GM23338 (cell line): ENCODE data around the gene PLEKHA8. TPM values are rescaled to one million over a fixed set of nuclear protein-coding genes. Genes with fewer than 3 reads are reported as not detected.

ENCODE experiments used
- ATAC-seq: fragments of 200-7000 bp; cut with Tn5 transposase; 3 replicates; pipeline ENCODE4 v1.9.1; 2020
- DNase-seq: peaks from one replicate; pipeline ENCODE4 v3.0.0-alpha.2; 2015; ENCODE audit warnings: low spot score
- H2AFZ ChIP-seq: fragments of 200-600 bp; sonication (generic); 2 replicates; pipeline ENCODE4 v1.8.0; 2016; ENCODE audit warnings: antibody characterized with exemption, mild to moderate bottlenecking, moderate library complexity
- H3F3A ChIP-seq: fragments of 200-600 bp; sonication (generic); replicated peaks from 2 replicates; pipeline ENCODE4 v1.8.0; 2017; ENCODE audit warnings: antibody characterized with exemption, mixed run types, low read depth
- H3K27ac ChIP-seq: fragments of 200-600 bp; sonication (generic); 2 replicates; pipeline ENCODE4 v1.6.1; 2016; ENCODE audit warnings: low read depth
- H3K27me3 ChIP-seq: fragments of 200-600 bp; sonication (generic); 2 replicates; pipeline ENCODE4 v1.8.0; 2016; ENCODE audit warnings: mild to moderate bottlenecking, mixed run types, moderate library complexity; ENCODE audit not compliant: insufficient read depth
- H3K36me3 ChIP-seq: fragments of 200-600 bp; sonication (generic); 2 replicates; pipeline ENCODE4 v1.8.0; 2016; ENCODE audit warnings: mild to moderate bottlenecking; ENCODE audit not compliant: insufficient read depth
- H3K4me1 ChIP-seq: fragments of 200-600 bp; sonication (generic); 2 replicates; pipeline ENCODE4 v1.8.0; 2016; ENCODE audit warnings: mild to moderate bottlenecking, moderate library complexity; ENCODE audit not compliant: insufficient read depth
- H3K4me2 ChIP-seq: fragments of 200-600 bp; sonication (generic); 2 replicates; pipeline ENCODE4 v1.7.1; 2017; ENCODE audit warnings: mixed run types
- H3K4me3 ChIP-seq: fragments of 200-600 bp; sonication (generic); 2 replicates; pipeline ENCODE4 v1.6.1; 2016; ENCODE audit warnings: mixed run types
- H3K79me2 ChIP-seq: fragments of 200-600 bp; sonication (generic); replicated peaks from 2 replicates; pipeline ENCODE4 v1.8.0; 2017; ENCODE audit warnings: mild to moderate bottlenecking; ENCODE audit not compliant: insufficient read depth
- H3K9me2 ChIP-seq: fragments of 200-600 bp; sonication (generic); 2 replicates; pipeline ENCODE4 v1.8.0; 2017; ENCODE audit not compliant: insufficient read depth
- H4K20me1 ChIP-seq: fragments of 200-600 bp; sonication (generic); replicated peaks from 2 replicates; pipeline ENCODE4 v1.8.0; 2017; ENCODE audit warnings: mild to moderate bottlenecking; ENCODE audit not compliant: insufficient read depth
- H3K27ac Mint-ChIP-seq: 2 replicates; pipeline ENCODE4 v1.8.0; 2020; ENCODE audit warnings: inconsistent platforms, mild to moderate bottlenecking, moderate library complexity, mixed read lengths
- H3K27me3 Mint-ChIP-seq: 3 replicates; pipeline ENCODE4 v1.8.0; 2022; ENCODE audit warnings: low read depth, mild to moderate bottlenecking, moderate library complexity, mixed read lengths, inconsistent platforms; ENCODE audit not compliant: insufficient read depth, poor library complexity
- H3K36me3 Mint-ChIP-seq: 3 replicates; pipeline ENCODE4 v1.8.0; 2021; ENCODE audit warnings: low read depth, mild to moderate bottlenecking, inconsistent platforms, moderate library complexity, mixed read lengths
- H3K4me1 Mint-ChIP-seq: 3 replicates; pipeline ENCODE4 v1.8.0; 2020; ENCODE audit warnings: mild to moderate bottlenecking, inconsistent platforms, mixed read lengths
- H3K4me3 Mint-ChIP-seq: 3 replicates; pipeline ENCODE4 v1.8.0; 2021; ENCODE audit warnings: moderate library complexity, mild to moderate bottlenecking, inconsistent platforms, mixed read lengths
- H3K9me3 Mint-ChIP-seq: 3 replicates; pipeline ENCODE4 v1.8.0; 2020; ENCODE audit warnings: moderate library complexity, mild to moderate bottlenecking, inconsistent platforms, mixed read lengths
- CREB1 ChIP-seq: fragments of 250-450 bp; sonication (Bioruptor Pico); IDR thresholded peaks from 2 replicates; pipeline ENCODE4 v1.5.0; 2020; ENCODE audit warnings: low read depth, mild to moderate bottlenecking, moderate library complexity
- EZH2 ChIP-seq: fragments of 200-600 bp; sonication (generic); IDR thresholded peaks from one replicate; pipeline ENCODE4 v1.8.0; 2017; ENCODE audit warnings: antibody characterized with exemption, mild to moderate bottlenecking, low read depth; ENCODE audit not compliant: unreplicated experiment
- EZH2phosphoT487 ChIP-seq: fragments of 200-600 bp; sonication (generic); IDR thresholded peaks from one replicate; pipeline ENCODE4 v1.8.1; 2018; ENCODE audit warnings: antibody characterized with exemption; ENCODE audit not compliant: unreplicated experiment
- JUNB ChIP-seq: IDR thresholded peaks from one replicate; pipeline ENCODE4 v1.6.1; 2016; ENCODE audit warnings: antibody characterized with exemption; ENCODE audit not compliant: unreplicated experiment
- POLR2AphosphoS5 ChIP-seq: IDR thresholded peaks from 2 replicates; pipeline ENCODE4 v1.6.1; 2016; ENCODE audit warnings: antibody characterized with exemption, low read depth
- REST ChIP-seq: IDR thresholded peaks from one replicate; pipeline ENCODE4 v1.6.1; 2018; ENCODE audit warnings: antibody characterized with exemption; ENCODE audit not compliant: unreplicated experiment
- STAT1 ChIP-seq: IDR thresholded peaks from one replicate; pipeline ENCODE4 v1.6.1; 2016; ENCODE audit warnings: antibody characterized with exemption; ENCODE audit not compliant: unreplicated experiment
- ZNF114 ChIP-seq: fragments of 250-450 bp; sonication (Bioruptor Pico); IDR thresholded peaks from 2 replicates; pipeline ENCODE4 v1.5.0; 2020; ENCODE audit warnings: mild to moderate bottlenecking, moderate library complexity
- ZNF331 ChIP-seq: fragments of 250-450 bp; sonication (Bioruptor Pico); IDR thresholded peaks from 2 replicates; pipeline ENCODE4 v1.5.0; 2020; ENCODE audit warnings: low read depth, mild to moderate bottlenecking, moderate library complexity
- ZNF462 ChIP-seq: fragments of 250-450 bp; sonication (Bioruptor Pico); IDR thresholded peaks from 2 replicates; pipeline ENCODE4 v1.5.0; 2020; ENCODE audit warnings: mild to moderate bottlenecking, moderate library complexity
- polyA plus RNA-seq: library from polyadenylated mRNA; unstranded; fragments of >200 nt; fragmentation: Nextera tagmentation; extraction: Ambion mirVana; gene quantifications from 2 replicates; pipeline ENCODE4 v1.2.1, GENCODE V29; 2016
- total RNA-seq: library from RNA; depleted of rRNA; stranded (reverse); fragments of >200 nt; shearing (Covaris generic); gene quantifications from 2 replicates; pipeline ENCODE4 v1.2.3, GENCODE V29; 2014
- TF ChIP-seq, protein P1 (sequence below), 2 experiments: fragments of 200-600 bp in 1 of 2; sonication (generic) in 1 of 2; conservative IDR thresholded peaks; 2 replicates each; pipeline versions ENCODE4 v1.5.1 to v1.6.1; 2016 to 2017; ENCODE audit warnings: antibody characterized with exemption in 2 of 2, low read depth in 2 of 2, mild to moderate bottlenecking in 2 of 2, moderate library complexity in 1 of 2
- TF ChIP-seq, protein P2 (sequence below): IDR thresholded peaks from 2 replicates; pipeline ENCODE4 v1.6.1; 2016; ENCODE audit warnings: antibody characterized with exemption

The PLEKHA8 gene
- total and polyA plus RNA-seq, 2 experiments from 2014 or later = 11.6 to 44.9 TPM

DNA sequence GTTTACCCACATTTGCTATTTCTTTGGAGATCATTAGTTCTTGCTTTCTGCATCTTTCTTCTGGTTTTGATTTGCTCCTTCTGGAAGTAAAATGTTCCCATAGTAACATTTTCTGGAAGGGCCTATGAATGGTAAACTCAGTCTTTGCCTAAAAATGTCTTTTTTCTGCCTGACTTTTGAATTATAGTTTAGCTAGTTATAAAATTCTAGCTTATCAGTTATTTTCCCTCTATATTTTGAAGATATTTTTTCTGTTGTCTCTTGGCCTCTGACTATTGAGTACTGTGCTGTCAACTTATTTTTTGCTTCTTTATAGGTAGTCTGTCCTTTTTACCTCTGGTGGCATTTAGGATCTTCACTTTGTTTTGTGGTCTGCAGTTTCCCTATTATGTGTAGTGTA lies 84.9 kb downstream of the PLEKHA8 start (continued):
- TF ChIP-seq, protein P1, sequence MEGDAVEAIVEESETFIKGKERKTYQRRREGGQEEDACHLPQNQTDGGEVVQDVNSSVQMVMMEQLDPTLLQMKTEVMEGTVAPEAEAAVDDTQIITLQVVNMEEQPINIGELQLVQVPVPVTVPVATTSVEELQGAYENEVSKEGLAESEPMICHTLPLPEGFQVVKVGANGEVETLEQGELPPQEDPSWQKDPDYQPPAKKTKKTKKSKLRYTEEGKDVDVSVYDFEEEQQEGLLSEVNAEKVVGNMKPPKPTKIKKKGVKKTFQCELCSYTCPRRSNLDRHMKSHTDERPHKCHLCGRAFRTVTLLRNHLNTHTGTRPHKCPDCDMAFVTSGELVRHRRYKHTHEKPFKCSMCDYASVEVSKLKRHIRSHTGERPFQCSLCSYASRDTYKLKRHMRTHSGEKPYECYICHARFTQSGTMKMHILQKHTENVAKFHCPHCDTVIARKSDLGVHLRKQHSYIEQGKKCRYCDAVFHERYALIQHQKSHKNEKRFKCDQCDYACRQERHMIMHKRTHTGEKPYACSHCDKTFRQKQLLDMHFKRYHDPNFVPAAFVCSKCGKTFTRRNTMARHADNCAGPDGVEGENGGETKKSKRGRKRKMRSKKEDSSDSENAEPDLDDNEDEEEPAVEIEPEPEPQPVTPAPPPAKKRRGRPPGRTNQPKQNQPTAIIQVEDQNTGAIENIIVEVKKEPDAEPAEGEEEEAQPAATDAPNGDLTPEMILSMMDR (conservative IDR thresholded peaks at IDR 0.05; ENCODE audit: low read depth in 2 of 2) = no peak
- TF ChIP-seq ZNF331 (CRISPR knock-in tag) (no peak), STAT1 (no peak), POLR2AphosphoS5 (no peak), ZNF114 (CRISPR knock-in tag) (no peak), EZH2phosphoT487 (no peak), REST (no peak), CREB1 (CRISPR knock-in tag) (no peak), JUNB (no peak)
- TF ChIP-seq, protein P2, sequence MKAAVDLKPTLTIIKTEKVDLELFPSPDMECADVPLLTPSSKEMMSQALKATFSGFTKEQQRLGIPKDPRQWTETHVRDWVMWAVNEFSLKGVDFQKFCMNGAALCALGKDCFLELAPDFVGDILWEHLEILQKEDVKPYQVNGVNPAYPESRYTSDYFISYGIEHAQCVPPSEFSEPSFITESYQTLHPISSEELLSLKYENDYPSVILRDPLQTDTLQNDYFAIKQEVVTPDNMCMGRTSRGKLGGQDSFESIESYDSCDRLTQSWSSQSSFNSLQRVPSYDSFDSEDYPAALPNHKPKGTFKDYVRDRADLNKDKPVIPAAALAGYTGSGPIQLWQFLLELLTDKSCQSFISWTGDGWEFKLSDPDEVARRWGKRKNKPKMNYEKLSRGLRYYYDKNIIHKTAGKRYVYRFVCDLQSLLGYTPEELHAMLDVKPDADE = no peak

DNA sequence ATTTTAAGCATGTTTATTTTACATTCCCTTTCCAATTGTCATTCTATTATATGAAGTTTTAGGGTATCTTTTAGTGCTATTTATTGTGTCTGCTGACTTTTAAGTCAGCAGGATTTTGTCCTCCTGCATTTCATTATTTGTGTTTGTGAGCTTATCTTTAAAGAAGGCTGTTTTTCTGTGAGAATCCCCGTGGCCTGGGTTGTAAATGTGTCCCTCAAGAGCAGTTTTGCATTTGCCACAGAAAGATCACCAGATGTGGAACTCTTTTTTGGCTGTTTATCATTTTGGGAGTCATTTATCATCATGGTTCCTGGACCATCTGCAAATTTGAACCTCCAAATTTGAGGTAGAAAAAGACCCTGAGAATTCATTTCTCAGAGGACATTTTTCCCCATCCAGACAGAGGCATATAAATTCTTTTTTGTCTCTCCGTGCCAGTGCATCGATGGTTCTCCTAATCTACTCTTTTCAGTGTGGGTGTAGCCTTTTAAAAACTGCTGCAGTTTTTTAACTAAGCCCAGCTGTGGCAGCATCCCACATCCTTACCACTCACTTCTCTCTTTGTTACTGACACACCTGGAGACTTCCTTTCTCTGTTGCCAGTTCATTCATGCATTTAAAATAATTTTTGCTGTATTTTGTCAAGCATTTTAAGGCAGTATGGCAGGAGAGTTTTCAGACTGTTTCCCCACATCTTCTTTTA lies 86.5 kb downstream of the PLEKHA8 start:
- Histone ChIP-seq H4K20me1 (no peaks in the 10 kb centered on the region), H3K27me3 (no peaks in the 10 kb centered on the region), H3K27ac (0 out of 2 replicates have a peak overlapping the region, but pooled peaks have one; percentile 39), H3F3A (peaks cover 26% of the 10 kb centered on the region), H2AFZ (no peak overlapping the region), H3K4me3 (no peak overlapping the region), H3K4me1 (no peaks in the 10 kb centered on the region), H3K4me2 (no peak overlapping the region), H3K36me3 (no peaks in the 10 kb centered on the region), H3K79me2 (no peaks in the 10 kb centered on the region), H3K9me2 (no peaks in the 10 kb centered on the region)
- H3K27me3 Mint-ChIP-seq = peaks cover 2% of the 10 kb centered on the region
- peaks cover 30% of the 10 kb centered on the region for H3K9me3 Mint-ChIP-seq
- DNase-seq (no peak), ATAC-seq (no peak)
- peaks cover 15% of the 10 kb centered on the region for H3K36me3 Mint-ChIP-seq
- no peak overlapping the region for H3K27ac Mint-ChIP-seq
- H3K4me3 Mint-ChIP-seq = no peak overlapping the region
- H3K4me1 Mint-ChIP-seq = no peaks in the 10 kb centered on the region
- TF ChIP-seq ZNF331 (CRISPR knock-in tag) = no peak
- no peak for TF ChIP-seq ZNF114 (CRISPR knock-in tag)
- no peak for TF ChIP-seq EZH2
- no peak for TF ChIP-seq CREB1 (CRISPR knock-in tag)
- no peak for TF ChIP-seq ZNF462 (CRISPR knock-in tag)
- TF ChIP-seq STAT1 = no peak
